Measurements from ENCODE around the gene FCGR3A. TPM values are rescaled to one million over a fixed set of nuclear protein-coding genes. Genes with fewer than 3 reads are reported as not detected.
A peak's percentile ranks its signal among the peaks of the same experiment; 100 is the strongest.
"Not testable (repeated sequence)": the region's sequence is repeated elsewhere in the genome, so short reads cannot be mapped to it uniquely, and the experiment has no call there.

The FCGR3A gene
- total RNA-seq, 3 donors from 2014 or later: 0.40 to 0.87 (median 0.61) TPM

DNA sequence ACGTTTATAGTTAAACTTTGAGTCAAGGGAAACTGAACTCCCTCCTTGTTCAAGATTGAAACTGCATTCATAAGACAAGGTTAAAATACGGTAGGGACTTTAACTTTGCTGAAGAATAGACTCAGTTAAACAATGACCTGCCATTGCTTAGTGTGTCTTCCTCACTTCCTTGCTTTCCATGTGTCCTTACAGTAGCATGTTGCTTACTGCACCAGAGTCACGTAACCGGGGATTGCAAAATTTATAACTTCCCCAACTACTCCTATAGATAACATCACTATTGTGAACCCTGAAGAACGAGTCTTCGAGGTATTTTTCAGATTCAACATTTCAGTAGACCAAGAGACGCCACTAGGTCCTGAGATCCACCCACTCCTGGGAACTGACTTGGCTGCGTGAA is 22.1 kb upstream of the FCGR3A start:
- ATAC-seq; H3K27me3 Mint-ChIP-seq (ENCODE audit: low read depth); DNase-seq; H3K4me1 Mint-ChIP-seq (ENCODE audit: low read depth); H3K9me3 Mint-ChIP-seq; H3K36me3 Mint-ChIP-seq (ENCODE audit: insufficient read depth); H3K4me3 Mint-ChIP-seq: not testable (repeated sequence)

DNA sequence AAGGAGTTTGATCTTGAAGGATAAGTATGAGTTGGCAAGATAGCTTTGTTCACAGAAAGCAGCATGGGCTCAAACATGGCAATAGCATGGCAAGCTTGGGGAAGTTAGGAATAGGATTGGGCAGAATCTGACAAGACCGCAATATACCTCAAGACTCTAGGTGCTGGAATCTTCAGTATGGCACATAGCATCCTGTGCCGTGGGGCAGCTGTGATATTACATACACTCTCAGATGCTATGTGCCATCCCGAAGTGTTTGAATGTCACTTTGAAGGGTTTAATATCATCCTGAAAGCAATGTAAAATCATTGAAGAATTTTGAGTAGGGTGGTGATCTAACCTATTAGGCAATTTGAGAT is 17.0 kb upstream of the FCGR3A start:
- H3K4me3 Mint-ChIP-seq; H3K4me1 Mint-ChIP-seq (ENCODE audit: low read depth); DNase-seq; H3K36me3 Mint-ChIP-seq (ENCODE audit: insufficient read depth); H3K27me3 Mint-ChIP-seq (ENCODE audit: low read depth); H3K9me3 Mint-ChIP-seq; ATAC-seq: not testable (repeated sequence)

DNA sequence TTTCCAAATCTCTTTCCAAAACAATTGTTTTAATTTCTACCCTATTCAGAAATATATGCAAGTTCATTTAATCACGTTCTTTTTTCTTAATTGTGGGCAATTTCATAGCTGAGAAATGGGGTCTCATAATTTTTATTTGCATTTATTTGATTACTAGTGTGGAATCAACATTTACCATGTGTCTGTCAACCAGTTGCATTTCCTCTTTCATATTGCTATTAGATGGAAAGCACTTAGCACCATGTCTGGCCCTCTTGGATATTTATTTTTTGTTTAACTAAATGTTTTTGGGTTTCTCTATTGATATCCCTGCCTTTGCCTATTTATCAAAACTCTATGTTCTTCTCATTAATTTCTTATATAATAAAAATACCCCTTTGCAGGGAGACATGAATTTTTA is 13.9 kb upstream of the FCGR3A start:
- H3K9me3 Mint-ChIP-seq; H3K36me3 Mint-ChIP-seq (ENCODE audit: insufficient read depth); H3K27me3 Mint-ChIP-seq (ENCODE audit: low read depth); DNase-seq; H3K4me3 Mint-ChIP-seq; ATAC-seq: not testable (repeated sequence)
- H3K4me1 Mint-ChIP-seq (ENCODE audit: low read depth): peaks cover 13% of the 10 kb centered on the region

DNA sequence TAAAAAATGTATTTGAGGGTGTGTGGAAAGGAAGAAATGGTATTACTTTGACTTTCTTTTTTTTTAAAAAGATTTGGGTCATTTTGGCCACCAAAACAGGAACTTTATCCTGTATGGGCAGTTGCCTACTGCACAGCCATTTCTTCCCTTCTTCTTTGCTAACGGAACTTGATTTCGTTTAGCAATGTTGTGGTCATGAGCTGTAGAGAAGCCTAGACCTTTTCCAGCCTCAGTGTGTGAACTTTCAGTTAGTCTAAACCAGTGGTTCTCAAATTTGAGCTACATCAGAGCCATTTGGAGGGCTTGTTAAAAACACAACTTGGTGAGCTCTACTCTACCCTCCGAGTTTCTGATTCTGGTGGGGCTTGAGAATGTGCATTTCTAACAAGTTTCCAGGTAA is 12.8 kb upstream of the FCGR3A start:
- not testable (repeated sequence) for DNase-seq; ATAC-seq; H3K9me3 Mint-ChIP-seq; H3K36me3 Mint-ChIP-seq (ENCODE audit: insufficient read depth); H3K27me3 Mint-ChIP-seq (ENCODE audit: low read depth); H3K4me3 Mint-ChIP-seq
- H3K4me1 Mint-ChIP-seq (ENCODE audit: low read depth): peaks cover 13% of the 10 kb centered on the region

DNA sequence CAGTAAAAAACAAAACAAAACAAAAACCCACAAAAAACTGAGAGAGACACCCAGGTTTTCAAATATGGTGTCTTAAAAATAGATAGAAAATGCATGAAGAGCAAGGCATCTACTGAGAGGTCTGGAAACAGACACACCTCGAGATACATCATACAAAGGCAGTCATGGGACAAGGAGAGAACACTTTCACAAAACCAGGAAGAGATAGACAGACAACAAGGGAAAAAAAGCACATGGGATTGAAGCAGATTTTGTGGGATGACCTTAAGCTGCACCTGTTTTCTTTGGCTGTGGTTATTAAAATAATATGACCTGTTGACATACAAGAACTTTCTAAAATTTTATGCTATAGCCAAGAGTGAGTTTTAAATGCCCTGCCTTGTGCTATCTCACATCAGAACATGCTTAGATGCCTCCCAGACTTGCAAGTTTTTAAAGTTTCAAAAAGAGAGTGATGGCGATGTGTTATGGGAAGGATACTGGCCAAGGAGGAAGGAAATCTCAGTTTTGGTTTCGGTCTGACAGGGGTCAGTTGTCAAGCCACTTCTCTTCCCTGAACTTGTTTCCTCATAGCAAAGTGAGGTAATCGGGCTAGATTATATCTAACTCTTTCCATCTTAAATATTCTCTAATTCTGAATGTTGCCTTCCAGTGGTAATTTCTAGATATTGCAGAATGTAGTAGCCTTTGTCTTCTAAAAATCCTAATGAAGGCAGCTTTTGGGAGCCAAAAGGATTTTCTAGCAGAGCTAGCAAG is 11.5 kb upstream of the FCGR3A start:
- peak in 1 of 2 donors; percentile 14 for ATAC-seq
- not testable (repeated sequence) for DNase-seq, H3K4me3 Mint-ChIP-seq

DNA sequence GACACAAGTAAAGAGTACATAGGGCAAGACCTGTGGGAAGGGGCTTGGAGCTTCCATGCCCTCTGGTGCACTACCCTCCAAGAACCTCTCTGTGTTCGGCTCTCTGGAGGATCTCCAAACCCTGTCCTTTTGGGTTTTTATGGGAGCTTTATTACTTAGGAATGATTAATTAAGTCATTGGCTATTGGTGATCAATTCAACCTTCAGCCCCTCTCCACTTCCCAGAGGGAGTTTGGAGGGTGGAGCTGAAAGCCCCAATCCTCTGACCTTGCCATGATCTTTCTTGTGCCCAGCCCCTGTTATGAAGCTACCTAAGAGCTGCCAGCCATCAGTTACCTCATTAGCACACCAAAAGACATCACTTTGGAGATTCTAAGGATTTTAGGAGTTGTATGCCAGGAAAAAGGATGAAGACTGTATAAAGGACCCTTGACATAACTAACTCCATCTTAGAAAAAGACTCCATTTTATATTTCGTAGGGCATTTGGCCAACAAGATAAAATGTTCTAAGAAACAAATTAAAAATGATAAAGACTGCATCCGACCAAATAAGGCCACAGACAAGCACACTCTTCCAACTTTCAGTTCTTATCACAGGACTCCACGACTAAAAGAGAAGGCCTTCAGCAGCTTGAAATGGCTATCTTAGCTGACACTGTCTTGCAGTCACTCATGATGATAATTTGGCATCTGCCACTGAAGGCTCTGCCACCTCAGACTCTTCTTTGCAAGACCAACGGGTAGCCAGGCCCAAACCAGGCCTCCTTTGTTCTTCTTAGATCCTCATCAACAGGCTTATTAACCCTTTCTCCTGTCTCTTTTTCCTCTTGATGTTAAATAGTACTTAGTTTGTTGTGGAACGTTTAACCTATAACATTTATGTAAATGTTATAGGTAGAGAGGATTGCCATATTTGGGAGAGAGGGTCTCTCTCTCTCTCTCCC is 8.2 kb upstream of the FCGR3A start:
- peaks cover 21% of the 10 kb centered on the region for H3K4me1 Mint-ChIP-seq (ENCODE audit: low read depth)
- not testable (repeated sequence) for H3K36me3 Mint-ChIP-seq (ENCODE audit: insufficient read depth); H3K4me3 Mint-ChIP-seq; H3K27me3 Mint-ChIP-seq (ENCODE audit: low read depth); DNase-seq; H3K9me3 Mint-ChIP-seq; ATAC-seq

More for the DNA sequence above, 11.5 kb upstream of the FCGR3A start:
- not testable (repeated sequence) for H3K4me1 Mint-ChIP-seq (ENCODE audit: low read depth); H3K36me3 Mint-ChIP-seq (ENCODE audit: insufficient read depth); H3K9me3 Mint-ChIP-seq; H3K27me3 Mint-ChIP-seq (ENCODE audit: low read depth)

DNA sequence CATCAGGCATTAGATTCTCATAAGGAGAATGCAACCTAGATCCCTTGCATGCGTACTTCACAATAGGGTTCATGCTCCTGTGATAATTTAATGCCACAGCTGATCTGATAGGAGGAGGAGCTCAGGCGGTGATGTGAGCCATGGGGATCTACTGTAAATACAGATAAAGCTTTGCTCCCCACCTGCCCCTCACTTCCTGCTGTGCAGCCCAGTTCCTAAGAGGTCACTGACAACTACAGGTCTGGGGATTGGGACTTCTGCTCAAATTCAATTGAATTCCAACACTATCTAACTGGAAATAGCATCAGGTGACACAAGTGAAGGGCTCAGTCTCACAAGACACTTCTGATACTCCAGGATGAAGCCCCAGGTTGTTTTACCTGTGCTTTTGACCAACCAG is 7.4 kb upstream of the FCGR3A start:
- H3K4me3 Mint-ChIP-seq; H3K27me3 Mint-ChIP-seq (ENCODE audit: low read depth); DNase-seq; H3K9me3 Mint-ChIP-seq; ATAC-seq; H3K36me3 Mint-ChIP-seq (ENCODE audit: insufficient read depth): not testable (repeated sequence)
- peaks cover 21% of the 10 kb centered on the region for H3K4me1 Mint-ChIP-seq (ENCODE audit: low read depth)

DNA sequence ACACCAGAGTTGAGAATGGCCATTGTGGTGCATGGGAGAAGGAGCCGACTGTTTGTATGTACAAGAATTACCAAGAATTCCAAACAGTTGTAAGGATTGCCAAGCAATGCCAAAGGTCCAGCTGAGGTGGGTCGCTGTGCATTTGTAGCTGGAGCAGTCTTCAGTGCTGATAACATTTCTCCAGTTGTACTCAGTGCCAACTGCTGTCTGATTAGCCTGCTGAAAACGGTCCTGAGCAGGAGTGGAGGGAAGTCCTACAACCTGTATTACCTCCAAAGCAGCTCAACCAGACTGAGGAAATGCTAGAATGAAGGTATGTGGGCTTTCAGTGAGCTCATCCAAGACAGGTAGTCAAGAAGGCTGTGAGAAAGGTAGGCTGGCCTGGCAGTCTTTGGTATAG is 6.5 kb upstream of the FCGR3A start:
- H3K36me3 Mint-ChIP-seq (ENCODE audit: insufficient read depth); ATAC-seq; H3K4me3 Mint-ChIP-seq; DNase-seq; H3K9me3 Mint-ChIP-seq; H3K27me3 Mint-ChIP-seq (ENCODE audit: low read depth): not testable (repeated sequence)
- peaks cover 18% of the 10 kb centered on the region for H3K4me1 Mint-ChIP-seq (ENCODE audit: low read depth)

DNA sequence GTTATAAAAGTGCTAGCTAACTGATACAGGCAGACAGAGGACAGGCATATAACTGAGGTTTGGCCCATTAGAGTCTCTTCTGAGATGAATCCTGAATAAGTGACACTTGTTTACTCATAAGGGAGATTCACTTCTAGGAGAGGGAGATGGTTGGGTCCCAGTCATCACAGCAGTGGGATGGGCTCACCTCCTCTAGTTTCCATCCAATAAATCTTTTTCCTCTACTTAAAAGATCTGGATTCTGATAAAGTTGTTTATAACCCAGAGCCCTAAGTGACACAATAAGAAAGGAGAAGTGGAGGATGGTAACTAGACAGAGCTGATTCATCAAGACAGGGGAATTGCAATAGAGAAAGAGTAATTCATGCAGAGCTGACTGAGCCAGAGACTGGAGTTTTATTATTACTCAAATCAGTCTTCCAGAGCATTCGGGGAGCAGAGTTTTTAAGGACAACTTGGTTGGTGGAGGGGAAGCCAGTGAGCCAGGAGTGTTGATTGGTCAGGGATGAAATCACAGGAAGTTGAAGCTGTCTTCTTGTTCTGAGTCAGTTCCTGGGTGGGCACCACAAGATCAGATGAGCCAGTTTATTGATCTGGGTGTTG is 5.3 kb upstream of the FCGR3A start:
- Mint-ChIP-seq H3K4me3 (peak overlapping the region; percentile 16), H3K4me1 (ENCODE audit: low read depth) (peaks cover 13% of the 10 kb centered on the region)
- ATAC-seq: peak; percentile 96 to 98
- not testable (repeated sequence) for DNase-seq; H3K27me3 Mint-ChIP-seq (ENCODE audit: low read depth); H3K36me3 Mint-ChIP-seq (ENCODE audit: insufficient read depth); H3K9me3 Mint-ChIP-seq

DNA sequence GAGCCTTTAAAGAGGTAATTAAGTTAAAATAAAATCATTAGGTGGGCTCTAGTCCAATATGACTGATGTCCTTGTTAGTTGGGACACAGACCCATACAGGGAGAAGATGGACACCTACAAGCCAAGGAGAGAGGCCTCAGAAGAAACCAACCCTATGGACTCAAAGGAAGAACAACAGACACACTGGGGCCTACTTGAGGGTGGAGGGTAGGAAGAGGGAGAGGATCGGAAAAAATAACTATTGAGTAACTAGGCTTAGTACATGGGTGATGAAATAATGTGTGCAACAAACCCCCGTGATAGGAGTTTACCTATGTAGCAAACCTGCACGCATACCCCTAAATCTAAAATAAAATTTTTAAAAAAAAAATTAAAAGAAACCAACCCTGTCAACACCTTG is 4.7 kb upstream of the FCGR3A start:
- ATAC-seq; DNase-seq; H3K9me3 Mint-ChIP-seq; H3K27me3 Mint-ChIP-seq (ENCODE audit: low read depth); H3K4me3 Mint-ChIP-seq; H3K36me3 Mint-ChIP-seq (ENCODE audit: insufficient read depth): not testable (repeated sequence)
- peaks cover 17% of the 10 kb centered on the region for H3K4me1 Mint-ChIP-seq (ENCODE audit: low read depth)

DNA sequence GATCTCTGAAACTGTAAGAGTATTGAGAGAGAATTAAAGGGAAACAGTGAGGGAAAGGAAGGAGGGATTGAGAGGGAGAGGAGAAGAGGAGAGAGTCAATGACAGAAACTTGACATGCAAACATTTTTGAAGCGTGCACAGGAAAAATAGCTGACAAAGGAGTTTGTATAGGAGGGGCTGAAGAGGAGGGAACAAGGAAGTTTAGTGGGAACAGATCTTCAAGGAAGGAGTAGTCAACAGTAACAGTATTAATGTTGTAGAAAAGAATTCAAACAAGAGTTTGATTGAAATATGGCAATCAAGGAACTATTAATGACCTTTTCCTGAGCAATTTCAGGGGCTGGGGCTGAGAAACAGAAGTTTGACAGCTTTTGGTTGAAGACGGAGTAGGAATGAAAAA is 4.0 kb upstream of the FCGR3A start:
- H3K4me3 Mint-ChIP-seq; H3K9me3 Mint-ChIP-seq; H3K36me3 Mint-ChIP-seq (ENCODE audit: insufficient read depth); H3K27me3 Mint-ChIP-seq (ENCODE audit: low read depth); DNase-seq; ATAC-seq: not testable (repeated sequence)
- peaks cover 17% of the 10 kb centered on the region for H3K4me1 Mint-ChIP-seq (ENCODE audit: low read depth)

DNA sequence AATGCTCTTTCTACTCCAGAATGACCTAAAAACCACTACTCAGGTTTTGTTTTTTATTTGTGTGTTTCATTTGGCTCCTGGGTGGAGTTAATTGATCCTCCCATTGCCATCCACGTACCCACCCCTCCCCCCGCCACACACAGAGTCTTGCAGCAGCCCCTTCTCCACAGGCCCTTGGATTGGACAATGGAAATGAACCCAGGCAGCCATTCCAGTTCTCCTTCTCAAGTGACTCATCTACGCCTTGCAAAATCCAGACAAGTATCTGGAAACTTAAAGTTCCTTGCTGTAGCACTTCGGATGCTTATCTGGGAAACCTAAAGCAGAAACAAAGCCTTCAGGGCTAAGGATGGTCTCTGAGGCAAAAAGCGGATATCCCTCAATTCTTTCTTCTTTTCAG is 1.3 kb upstream of the FCGR3A start:
- H3K36me3 Mint-ChIP-seq (ENCODE audit: insufficient read depth); H3K4me3 Mint-ChIP-seq; DNase-seq; ATAC-seq; H3K9me3 Mint-ChIP-seq; H3K27me3 Mint-ChIP-seq (ENCODE audit: low read depth): not testable (repeated sequence)
- H3K4me1 Mint-ChIP-seq (ENCODE audit: low read depth): peaks cover 19% of the 10 kb centered on the region

DNA sequence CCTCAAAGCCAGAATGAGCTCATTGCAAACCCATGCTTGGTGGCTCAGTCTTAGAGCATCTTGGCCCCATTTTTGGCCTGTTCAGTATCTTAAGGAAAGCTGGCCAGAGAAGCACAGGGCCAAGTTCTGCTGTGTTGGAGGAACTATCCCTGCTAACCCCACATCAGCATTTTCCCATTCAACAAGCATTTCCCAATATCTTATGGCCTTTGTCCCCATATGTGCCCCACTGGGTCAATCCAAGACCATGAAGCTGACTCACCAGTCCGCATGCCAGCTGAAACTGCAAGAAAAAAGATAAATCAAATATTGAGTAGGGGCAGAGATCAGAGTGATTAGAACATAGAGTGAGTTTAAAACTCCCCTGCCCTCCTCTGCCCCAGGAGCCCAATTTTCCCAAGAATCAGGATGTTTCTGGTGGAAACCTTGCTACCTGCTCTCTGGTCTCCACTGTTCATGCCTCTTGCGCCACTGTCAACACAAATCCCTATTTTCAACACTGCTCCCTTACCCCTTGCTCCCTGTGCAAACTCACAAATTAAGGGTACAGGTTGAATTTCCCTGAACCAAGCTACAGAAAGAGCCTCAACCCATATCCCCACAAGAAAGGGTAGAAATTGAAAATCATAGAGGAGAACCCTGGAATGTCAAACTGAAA is 740 bp downstream of the FCGR3A start:
- H3K4me3 Mint-ChIP-seq; H3K27me3 Mint-ChIP-seq (ENCODE audit: low read depth): not testable (repeated sequence)

More for the DNA sequence above, 740 bp downstream of the FCGR3A start:
- not testable (repeated sequence) for ATAC-seq; H3K9me3 Mint-ChIP-seq; DNase-seq; H3K36me3 Mint-ChIP-seq (ENCODE audit: insufficient read depth)
- peaks cover 17% of the 10 kb centered on the region for H3K4me1 Mint-ChIP-seq (ENCODE audit: low read depth)

Measured in activated T-cell treated with anti-CD3 and anti-CD28 coated beads, Interleukin-2, amount 50 U/mL, for 4 hours (primary cell).